Suppressor macrophage (primary cell): ENCODE measurements around the gene SLC12A9.
A peak's percentile ranks its signal among the peaks of the same experiment; 100 is the strongest.
"Not testable (repeated sequence)": the region's sequence is repeated elsewhere in the genome, so short reads cannot be mapped to it uniquely, and the experiment has no call there.

Source experiments
- DNase-seq, 4 experiments: peaks; one replicate each; pipeline ENCODE4 v3.0.0-alpha.2; 2020 to 2022

The SLC12A9 gene

GRCh38 chr7:100826514-100827329, 25.8 kb upstream of the SLC12A9 start:
- peak in 1 of 4 experiments; percentile 40 for DNase-seq

GRCh38 chr7:100827330-100828226, 24.9 kb upstream of the SLC12A9 start, which contains the start of gene EPHB4:
Gene EPHB4 (minus strand): TSS chr7:100827523. CDS start chr7:100827030, 493 bp downstream.
- DNase-seq, result peak in 2 of 4 experiments; percentile 23 to 24

- DNase-seq, result no peak
These were observed 23.3 kb upstream of the SLC12A9 start for GRCh38 chr7:100829150-100829716.

- DNase-seq, result no peak
These were observed 22.1 kb upstream of the SLC12A9 start for GRCh38 chr7:100830396-100830795.

- no peak for DNase-seq
These were observed 20.3 kb upstream of the SLC12A9 start for GRCh38 chr7:100832281-100832633.

GRCh38 chr7:100835903-100836811, 16.4 kb upstream of the SLC12A9 start:
- no peak for DNase-seq

GRCh38 chr7:100836812-100837098, 15.8 kb upstream of the SLC12A9 start:
- DNase-seq, result no peak

- DNase-seq, result peak; percentile 90 to 95 (median 92)
These were observed 15.2 kb upstream of the SLC12A9 start for GRCh38 chr7:100837099-100837836.

- no peak for DNase-seq
These were observed 13.2 kb upstream of the SLC12A9 start for GRCh38 chr7:100839361-100839760.

- DNase-seq, result no peak
These were observed 11.9 kb upstream of the SLC12A9 start for GRCh38 chr7:100840470-100841100.

- DNase-seq, result no peak
These were observed 5.2 kb upstream of the SLC12A9 start for GRCh38 chr7:100847360-100847759.

GRCh38 chr7:100854146-100854895, 1.8 kb downstream of the SLC12A9 start:
- no peak for DNase-seq

GRCh38 chr7:100854899-100855298, 2.4 kb downstream of the SLC12A9 start:
- DNase-seq, result not testable (repeated sequence)

GRCh38 chr7:100855515-100855914, 3.0 kb downstream of the SLC12A9 start:
- DNase-seq, result peak in 1 of 4 experiments; percentile 11

- DNase-seq, result no peak
These were observed 4.4 kb downstream of the SLC12A9 start for GRCh38 chr7:100856871-100857282.

- DNase-seq, result no peak
These were observed 7.3 kb downstream of the SLC12A9 start for GRCh38 chr7:100859856-100860255.

- DNase-seq, result no peak
These were observed 8.4 kb downstream of the SLC12A9 start for GRCh38 chr7:100860702-100861615.

GRCh38 chr7:100861616-100861985, 9.1 kb downstream of the SLC12A9 start:
- DNase-seq, result no peak

GRCh38 chr7:100863406-100863950, 11.0 kb downstream of the SLC12A9 start:
- DNase-seq, result peak in 3 of 4 experiments; percentile 30 to 35 (median 31)
